ENCODE measurements around the gene HIBCH. TPM values are rescaled to one million over a fixed set of nuclear protein-coding genes. Genes with fewer than 3 reads are reported as not detected.

HIBCH gene
- total RNA-seq, 1 experiment from 2014 or later: 26.5 TPM

DNA sequence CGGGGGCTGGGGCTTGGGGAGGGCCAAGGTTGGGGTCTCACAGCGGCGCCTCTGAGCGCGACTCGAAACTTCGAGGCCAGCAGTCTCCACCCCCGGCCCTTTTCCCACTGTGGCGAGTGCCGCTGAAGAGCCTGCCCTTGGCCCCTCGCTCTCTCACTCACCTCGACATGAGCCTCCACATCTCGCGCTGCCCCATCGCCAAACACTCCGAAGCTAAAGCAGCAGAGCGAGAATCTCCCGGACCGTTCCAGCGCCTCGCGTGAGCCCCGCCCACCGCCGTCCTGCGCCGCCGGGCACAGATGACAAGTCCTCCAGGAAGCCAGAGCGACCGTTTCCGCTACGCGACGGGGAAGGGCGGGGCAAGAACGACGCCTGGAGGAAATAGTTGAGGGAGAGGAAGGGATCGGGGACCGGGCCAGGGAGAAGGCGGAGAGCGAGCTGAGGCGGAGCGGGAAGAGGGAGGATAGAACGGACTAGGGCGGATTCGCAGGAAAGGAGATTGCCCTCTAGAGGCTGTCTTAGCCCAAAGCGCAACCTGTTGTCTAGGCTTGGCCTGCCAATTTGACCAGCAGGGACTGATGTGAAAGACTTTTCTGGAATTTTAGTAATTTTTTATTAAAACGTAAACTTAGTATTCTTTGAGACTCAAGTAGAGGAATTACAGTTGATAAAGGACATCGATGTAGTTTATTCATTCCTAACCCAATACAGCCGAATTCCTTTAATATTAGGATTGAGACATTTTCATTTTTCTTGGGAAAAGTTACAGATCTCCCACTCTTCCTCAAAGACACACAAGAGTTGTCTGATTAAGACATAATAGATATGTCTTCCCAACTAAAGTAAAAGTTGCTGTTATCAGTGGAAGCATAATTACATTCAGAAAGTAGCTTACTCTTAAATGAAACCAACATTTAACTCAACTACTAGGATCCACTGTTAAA, at the start of gene HIBCH (continued):
- TF ChIP-seq NR1H2 (CRISPR knock-in tag; IDR thresholded peaks at IDR 0.05) (no peak), JAZF1 (CRISPR knock-in tag; IDR thresholded peaks at IDR 0.05) (no peak), ZNF263 (CRISPR knock-in tag; IDR thresholded peaks at IDR 0.05; ENCODE audit: low read depth) (no peak), MXD4 (CRISPR knock-in tag; IDR thresholded peaks at IDR 0.05; ENCODE audit: borderline replicate concordance) (no peak), FOXP1 (CRISPR knock-in tag; IDR thresholded peaks at IDR 0.05; ENCODE audit: borderline replicate concordance) (peak; percentile 69; the same call in 1 of the 2 replicates), ELF4 (CRISPR knock-in tag; IDR thresholded peaks at IDR 0.05; ENCODE audit: low read depth) (no peak), ZNF416 (CRISPR knock-in tag; IDR thresholded peaks at IDR 0.05) (no peak), PRRX2 (CRISPR knock-in tag; IDR thresholded peaks at IDR 0.05) (no peak), MYBL2 (CRISPR knock-in tag; IDR thresholded peaks at IDR 0.05) (peak; percentile 76; the same call in 1 of the 2 replicates), GABPB1 (CRISPR knock-in tag; IDR thresholded peaks at IDR 0.05) (peak; percentile 85), TEAD1 (CRISPR knock-in tag; IDR thresholded peaks at IDR 0.05) (no peak), HMGA2 (CRISPR knock-in tag; IDR thresholded peaks at IDR 0.05) (no peak), ESRRA (CRISPR knock-in tag; IDR thresholded peaks at IDR 0.05; ENCODE audit: borderline replicate concordance) (no peak), SMAD4 (CRISPR knock-in tag; IDR thresholded peaks at IDR 0.05) (no peak), ZNF121 (CRISPR knock-in tag; IDR thresholded peaks at IDR 0.05) (no peak), CREM (CRISPR knock-in tag; IDR thresholded peaks at IDR 0.05) (peak; percentile 84), CREB1 (CRISPR knock-in tag; IDR thresholded peaks at IDR 0.05) (no peak), NFE2L1 (CRISPR knock-in tag; IDR thresholded peaks at IDR 0.05) (peak; percentile 79), FOXK1 (CRISPR knock-in tag; IDR thresholded peaks at IDR 0.05) (peak; percentile 84), SMAD3 (CRISPR knock-in tag; IDR thresholded peaks at IDR 0.05; ENCODE audit: borderline replicate concordance) (0 out of 2 replicates have a peak, but pooled peaks have one; percentile 32), ZNF219 (CRISPR knock-in tag; IDR thresholded peaks at IDR 0.05; ENCODE audit: borderline replicate concordance) (no peak), ZNF396 (CRISPR knock-in tag; IDR thresholded peaks at IDR 0.05; ENCODE audit: borderline replicate concordance) (no peak), JUN (CRISPR knock-in tag; IDR thresholded peaks at IDR 0.05) (no peak), ETV6 (CRISPR knock-in tag; IDR thresholded peaks at IDR 0.05) (peak; percentile 98), NR3C1 (CRISPR knock-in tag; conservative IDR thresholded peaks at IDR 0.05; ENCODE audit: low read depth) (no peak)
- TF ChIP-seq, protein P1, sequence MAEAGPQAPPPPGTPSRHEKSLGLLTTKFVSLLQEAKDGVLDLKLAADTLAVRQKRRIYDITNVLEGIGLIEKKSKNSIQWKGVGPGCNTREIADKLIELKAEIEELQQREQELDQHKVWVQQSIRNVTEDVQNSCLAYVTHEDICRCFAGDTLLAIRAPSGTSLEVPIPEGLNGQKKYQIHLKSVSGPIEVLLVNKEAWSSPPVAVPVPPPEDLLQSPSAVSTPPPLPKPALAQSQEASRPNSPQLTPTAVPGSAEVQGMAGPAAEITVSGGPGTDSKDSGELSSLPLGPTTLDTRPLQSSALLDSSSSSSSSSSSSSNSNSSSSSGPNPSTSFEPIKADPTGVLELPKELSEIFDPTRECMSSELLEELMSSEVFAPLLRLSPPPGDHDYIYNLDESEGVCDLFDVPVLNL (CRISPR knock-in tag; IDR thresholded peaks at IDR 0.05; ENCODE audit: borderline replicate concordance, low read depth): no peak
- TF ChIP-seq, protein P2, sequence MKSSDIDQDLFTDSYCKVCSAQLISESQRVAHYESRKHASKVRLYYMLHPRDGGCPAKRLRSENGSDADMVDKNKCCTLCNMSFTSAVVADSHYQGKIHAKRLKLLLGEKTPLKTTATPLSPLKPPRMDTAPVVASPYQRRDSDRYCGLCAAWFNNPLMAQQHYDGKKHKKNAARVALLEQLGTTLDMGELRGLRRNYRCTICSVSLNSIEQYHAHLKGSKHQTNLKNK (CRISPR knock-in tag; IDR thresholded peaks at IDR 0.05): no peak
- TF ChIP-seq, protein P3, sequence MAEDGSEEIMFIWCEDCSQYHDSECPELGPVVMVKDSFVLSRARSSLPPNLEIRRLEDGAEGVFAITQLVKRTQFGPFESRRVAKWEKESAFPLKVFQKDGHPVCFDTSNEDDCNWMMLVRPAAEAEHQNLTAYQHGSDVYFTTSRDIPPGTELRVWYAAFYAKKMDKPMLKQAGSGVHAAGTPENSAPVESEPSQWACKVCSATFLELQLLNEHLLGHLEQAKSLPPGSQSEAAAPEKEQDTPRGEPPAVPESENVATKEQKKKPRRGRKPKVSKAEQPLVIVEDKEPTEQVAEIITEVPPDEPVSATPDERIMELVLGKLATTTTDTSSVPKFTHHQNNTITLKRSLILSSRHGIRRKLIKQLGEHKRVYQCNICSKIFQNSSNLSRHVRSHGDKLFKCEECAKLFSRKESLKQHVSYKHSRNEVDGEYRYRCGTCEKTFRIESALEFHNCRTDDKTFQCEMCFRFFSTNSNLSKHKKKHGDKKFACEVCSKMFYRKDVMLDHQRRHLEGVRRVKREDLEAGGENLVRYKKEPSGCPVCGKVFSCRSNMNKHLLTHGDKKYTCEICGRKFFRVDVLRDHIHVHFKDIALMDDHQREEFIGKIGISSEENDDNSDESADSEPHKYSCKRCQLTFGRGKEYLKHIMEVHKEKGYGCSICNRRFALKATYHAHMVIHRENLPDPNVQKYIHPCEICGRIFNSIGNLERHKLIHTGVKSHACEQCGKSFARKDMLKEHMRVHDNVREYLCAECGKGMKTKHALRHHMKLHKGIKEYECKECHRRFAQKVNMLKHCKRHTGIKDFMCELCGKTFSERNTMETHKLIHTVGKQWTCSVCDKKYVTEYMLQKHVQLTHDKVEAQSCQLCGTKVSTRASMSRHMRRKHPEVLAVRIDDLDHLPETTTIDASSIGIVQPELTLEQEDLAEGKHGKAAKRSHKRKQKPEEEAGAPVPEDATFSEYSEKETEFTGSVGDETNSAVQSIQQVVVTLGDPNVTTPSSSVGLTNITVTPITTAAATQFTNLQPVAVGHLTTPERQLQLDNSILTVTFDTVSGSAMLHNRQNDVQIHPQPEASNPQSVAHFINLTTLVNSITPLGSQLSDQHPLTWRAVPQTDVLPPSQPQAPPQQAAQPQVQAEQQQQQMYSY (CRISPR knock-in tag; IDR thresholded peaks at IDR 0.05): no peak
- TF ChIP-seq, protein P4, sequence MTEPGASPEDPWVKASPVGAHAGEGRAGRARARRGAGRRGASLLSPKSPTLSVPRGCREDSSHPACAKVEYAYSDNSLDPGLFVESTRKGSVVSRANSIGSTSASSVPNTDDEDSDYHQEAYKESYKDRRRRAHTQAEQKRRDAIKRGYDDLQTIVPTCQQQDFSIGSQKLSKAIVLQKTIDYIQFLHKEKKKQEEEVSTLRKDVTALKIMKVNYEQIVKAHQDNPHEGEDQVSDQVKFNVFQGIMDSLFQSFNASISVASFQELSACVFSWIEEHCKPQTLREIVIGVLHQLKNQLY (CRISPR knock-in tag; IDR thresholded peaks at IDR 0.05): no peak
- TF ChIP-seq, protein P5, sequence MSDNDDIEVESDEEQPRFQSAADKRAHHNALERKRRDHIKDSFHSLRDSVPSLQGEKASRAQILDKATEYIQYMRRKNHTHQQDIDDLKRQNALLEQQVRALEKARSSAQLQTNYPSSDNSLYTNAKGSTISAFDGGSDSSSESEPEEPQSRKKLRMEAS (CRISPR knock-in tag; IDR thresholded peaks at IDR 0.05): peak; percentile 52; the same call in 1 of the 2 replicates
- TF ChIP-seq, protein P6, sequence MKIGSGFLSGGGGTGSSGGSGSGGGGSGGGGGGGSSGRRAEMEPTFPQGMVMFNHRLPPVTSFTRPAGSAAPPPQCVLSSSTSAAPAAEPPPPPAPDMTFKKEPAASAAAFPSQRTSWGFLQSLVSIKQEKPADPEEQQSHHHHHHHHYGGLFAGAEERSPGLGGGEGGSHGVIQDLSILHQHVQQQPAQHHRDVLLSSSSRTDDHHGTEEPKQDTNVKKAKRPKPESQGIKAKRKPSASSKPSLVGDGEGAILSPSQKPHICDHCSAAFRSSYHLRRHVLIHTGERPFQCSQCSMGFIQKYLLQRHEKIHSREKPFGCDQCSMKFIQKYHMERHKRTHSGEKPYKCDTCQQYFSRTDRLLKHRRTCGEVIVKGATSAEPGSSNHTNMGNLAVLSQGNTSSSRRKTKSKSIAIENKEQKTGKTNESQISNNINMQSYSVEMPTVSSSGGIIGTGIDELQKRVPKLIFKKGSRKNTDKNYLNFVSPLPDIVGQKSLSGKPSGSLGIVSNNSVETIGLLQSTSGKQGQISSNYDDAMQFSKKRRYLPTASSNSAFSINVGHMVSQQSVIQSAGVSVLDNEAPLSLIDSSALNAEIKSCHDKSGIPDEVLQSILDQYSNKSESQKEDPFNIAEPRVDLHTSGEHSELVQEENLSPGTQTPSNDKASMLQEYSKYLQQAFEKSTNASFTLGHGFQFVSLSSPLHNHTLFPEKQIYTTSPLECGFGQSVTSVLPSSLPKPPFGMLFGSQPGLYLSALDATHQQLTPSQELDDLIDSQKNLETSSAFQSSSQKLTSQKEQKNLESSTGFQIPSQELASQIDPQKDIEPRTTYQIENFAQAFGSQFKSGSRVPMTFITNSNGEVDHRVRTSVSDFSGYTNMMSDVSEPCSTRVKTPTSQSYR (CRISPR knock-in tag; IDR thresholded peaks at IDR 0.05): no peak
